NCI-H2196 treated with DMSO at 0.1 percent for 48 hours (cell line): Measurements from ENCODE around the gene VWA5A.
"Not testable (repeated sequence)": the region's sequence is repeated elsewhere in the genome, so short reads cannot be mapped to it uniquely, and the experiment has no call there.

Source experiments
- DNase-seq: peaks from one replicate; lab custom pipeline; 2025; ENCODE audit not compliant: unreplicated experiment; lab: John Stamatoyannopoulos, UW

VWA5A gene

DNA sequence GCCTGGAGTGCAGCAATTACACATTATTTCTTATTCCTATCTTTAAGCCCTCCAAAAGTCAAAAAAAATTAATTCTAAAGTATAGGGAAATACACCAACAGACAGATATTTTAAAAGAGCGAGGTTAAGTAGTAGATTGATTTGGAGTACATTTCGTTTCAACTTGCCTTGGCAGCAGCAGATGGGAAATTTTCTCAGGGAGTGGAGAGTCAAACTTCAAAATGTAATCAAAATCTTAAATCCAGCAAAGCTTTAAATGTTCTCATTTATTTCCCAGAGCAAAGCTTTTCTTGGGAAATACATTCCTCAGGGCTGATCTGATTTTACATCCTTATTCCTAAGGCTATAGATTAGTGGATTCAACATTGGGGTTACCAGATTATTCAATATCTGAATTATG, 21.9 kb upstream of the VWA5A start:
- DNase-seq, result no peak

GRCh38 chr11:124094731-124095130, 20.5 kb upstream of the VWA5A start:
- no peak for DNase-seq

GRCh38 chr11:124096364-124096763, 18.9 kb upstream of the VWA5A start:
- DNase-seq, result no peak

DNA sequence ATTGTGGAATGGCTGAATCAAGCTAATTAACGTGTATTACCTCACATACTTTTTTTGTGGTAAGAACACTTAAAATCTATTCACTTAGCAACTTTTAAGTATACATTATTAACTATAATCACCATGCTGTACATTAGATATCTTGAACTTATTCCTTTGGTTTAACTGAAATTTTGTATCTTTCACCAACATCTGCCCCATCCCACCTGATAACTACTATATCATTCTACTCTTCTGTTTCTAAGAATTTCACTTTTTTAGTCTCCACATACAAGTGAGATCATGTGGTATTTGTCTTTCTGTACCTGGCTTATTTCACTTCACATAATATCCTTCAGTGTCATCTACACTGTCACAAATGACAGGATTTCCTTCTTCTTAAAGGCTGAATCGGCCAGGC, 17.1 kb upstream of the VWA5A start:
- no peak for DNase-seq

GRCh38 chr11:124101737-124102136, 13.5 kb upstream of the VWA5A start:
- DNase-seq, result no peak

DNA sequence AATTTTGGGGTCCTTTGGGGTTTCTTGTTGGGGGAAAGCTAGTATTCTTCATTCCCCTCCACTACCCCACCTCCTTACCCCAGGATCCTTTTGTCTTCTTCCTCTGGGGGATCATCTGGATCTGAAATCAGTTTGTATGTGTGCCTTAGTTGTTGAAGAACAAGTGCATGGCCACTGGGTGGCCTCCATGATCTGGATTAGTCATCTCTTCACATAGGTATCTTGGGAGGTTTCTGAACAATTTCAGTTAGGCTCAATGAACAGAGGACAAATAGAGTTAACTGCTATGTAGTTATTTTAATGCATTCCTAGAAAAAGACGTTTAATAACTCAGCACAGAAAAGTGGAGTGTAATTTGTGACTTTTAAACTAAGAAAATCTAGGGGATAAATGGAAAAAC, 7.1 kb upstream of the VWA5A start:
- DNase-seq, result no peak

DNA sequence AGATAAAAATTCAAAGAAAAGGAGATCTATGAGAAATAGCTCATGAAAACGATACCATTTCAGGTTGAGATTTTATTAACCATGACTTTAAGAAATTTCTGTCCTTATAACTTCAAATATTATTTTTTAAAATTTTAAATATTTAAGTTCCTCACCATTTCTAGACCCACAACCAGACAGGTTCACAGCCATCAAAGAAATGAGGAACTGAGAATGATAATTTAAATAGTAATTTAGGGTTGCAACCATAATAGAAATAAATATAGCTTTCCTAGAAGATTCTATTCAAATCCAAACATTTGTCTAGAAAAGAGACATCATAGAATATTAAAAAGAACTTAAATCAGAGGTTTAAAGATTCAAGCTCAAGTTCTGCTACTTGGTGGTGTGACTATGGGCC, 5.9 kb upstream of the VWA5A start:
- DNase-seq, result no peak

GRCh38 chr11:124110201-124110600, 5.0 kb upstream of the VWA5A start:
- DNase-seq, result no peak

DNA sequence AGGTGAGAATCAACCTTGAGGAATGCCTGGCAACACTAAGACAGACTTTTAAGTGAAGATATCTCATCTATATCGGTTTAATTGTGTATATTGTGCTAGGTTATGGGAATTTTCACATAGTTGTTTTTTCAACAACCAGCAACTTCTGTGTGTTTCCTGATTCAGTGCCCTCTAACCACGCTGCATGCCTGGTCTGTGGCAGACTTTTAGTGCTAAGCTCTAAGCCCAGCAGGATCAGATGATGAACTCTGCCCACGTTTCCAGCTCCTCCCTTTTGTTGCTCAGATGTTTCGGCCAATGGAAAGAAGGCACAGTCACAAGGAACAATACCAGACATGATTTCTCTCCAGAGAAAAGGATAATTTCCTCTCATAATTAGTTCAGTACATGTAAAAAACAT, 1.4 kb upstream of the VWA5A start:
- DNase-seq, result no peak

DNA sequence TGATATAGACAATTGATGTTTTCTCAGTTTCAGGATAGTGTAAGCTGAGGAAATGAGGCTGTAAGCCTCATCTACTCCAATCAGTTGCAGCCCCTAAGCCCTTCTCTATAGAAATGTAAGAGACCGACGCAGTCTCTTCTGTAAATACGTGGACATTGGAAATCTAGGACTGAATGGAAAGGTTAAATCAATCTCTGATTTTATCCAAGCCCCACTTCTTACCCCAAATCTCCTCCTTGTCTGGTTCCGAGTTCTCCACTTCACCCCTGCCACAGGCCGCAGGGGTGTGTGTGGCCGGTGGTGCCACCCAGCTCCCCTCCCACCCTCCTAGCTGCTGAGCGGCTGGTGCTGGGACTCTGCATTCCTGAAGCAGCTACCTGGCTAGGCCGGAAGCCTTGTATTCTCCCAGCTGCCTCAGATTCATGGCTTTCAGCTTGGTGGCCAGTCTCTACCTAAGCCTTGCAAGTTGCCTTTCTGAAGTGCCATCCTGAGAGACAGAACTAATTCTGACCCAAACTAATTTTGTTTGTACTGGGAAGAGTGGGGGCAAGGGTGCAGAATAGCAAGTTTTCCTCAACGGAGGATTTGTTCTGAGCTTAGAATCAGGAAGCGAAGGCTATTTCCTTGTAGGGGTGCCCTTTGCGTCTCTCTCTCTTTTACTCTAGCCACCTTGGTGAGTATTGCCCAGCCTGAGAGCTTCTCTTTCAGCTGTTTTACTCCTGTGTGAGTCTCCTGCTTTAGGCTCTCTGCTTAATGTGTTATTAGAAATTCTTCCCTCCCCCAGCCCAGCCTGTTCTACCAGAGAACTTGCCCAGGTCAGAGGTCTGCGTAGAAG, 749 bp downstream of the VWA5A start:
- no peak for DNase-seq

- DNase-seq, result no peak
Measured at GRCh38 chr11:124119103-124119502, 3.9 kb downstream of the VWA5A start.

DNA sequence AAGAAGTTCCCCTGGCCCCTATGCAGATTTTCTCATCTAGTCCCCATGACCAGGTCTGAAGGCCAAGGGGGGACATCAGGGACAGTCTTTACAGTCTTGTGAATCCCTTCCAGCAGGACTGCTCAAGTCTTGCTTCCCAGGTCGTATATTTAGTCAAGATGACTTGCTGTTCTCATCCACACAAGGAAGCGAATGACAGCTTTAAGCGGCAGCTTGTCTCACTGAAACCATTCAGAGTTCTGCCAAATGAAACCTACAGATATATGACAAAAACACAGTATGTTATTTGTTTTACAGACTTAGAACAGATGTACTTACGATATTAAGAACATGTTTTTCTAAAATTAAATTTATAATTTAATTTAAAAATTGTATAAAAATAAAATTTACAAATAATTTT, 5.6 kb downstream of the VWA5A start:
- DNase-seq, result no peak

- no peak for DNase-seq
Measured at GRCh38 chr11:124122123-124122522, 6.9 kb downstream of the VWA5A start.

DNA sequence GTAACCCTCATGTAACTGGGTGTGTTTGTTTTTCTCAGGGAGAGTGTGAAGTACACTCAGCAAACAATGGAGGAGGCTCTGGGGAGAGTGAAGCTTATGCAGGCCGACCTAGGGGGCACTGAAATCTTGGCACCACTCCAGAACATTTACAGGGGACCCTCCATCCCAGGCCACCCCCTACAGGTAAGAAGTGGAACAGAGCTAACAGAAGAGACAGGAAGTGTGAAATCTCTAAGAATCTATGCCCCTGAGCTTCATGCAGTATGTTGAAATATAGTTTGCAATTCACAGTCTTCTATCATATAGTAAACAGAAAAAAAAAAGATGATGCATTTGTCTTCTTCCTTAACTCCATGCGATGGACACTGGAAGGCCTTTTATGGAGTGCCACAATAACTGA, 8.4 kb downstream of the VWA5A start:
- DNase-seq, result no peak

- not testable (repeated sequence) for DNase-seq
Measured at GRCh38 chr11:124127134-124127533, 11.9 kb downstream of the VWA5A start.

DNA sequence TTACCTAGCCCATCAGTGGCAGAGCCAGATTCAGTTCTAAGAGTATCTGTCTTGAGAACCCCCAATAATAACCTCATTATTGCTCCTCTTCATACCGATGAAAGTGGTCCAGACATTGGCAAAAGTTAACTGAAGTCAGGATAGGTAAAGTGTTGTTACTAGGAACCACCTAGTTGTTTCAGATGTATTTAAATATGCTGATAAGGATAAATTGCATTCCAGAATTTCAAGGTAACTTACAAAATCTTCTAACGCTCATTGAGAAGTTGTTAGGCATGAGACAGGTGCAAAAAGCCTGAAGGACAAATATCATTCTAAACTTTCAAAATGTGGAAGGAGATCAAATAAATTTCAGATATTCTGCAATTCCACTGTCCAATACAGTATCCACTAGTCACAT, 27.8 kb downstream of the VWA5A start:
- DNase-seq, result no peak

DNA sequence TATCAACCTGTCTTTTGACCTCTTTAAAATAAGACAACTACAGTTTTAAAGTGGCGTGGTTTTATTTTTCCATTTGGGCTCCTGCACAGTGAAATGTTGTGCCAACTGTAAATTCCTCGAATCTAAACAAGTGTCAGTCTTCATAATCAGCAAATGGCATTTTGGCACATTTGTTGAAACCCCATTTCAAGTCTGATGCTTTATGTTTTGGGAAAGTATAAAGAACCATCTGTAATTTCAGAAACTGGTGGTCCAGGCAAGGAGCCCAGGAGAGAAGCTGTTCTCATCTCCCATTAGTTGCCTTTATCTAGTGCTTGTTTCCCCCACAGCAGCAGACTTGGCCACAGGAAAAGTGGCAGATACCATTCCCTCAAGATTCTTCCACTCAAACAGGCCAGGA, 32.7 kb downstream of the VWA5A start:
- no peak for DNase-seq

DNA sequence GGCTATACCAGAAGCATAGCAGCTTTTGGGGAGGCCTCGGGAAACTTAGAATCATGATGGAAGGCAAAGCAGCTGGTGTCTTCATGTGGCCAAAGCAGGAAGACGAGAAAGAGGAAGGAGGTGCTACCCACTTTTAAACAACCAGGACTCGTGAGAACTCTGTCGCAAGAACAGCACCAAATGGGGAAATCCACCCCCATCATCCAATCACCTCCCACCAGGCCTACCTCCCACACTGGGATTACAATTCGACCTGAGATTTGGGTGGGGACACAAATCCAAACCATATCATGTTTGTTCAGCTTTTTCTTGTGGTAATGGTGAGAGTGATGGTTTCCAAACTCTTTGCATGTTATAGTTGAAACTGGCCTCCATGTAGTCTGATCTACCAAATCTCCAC, 35.4 kb downstream of the VWA5A start:
- no peak for DNase-seq

DNA sequence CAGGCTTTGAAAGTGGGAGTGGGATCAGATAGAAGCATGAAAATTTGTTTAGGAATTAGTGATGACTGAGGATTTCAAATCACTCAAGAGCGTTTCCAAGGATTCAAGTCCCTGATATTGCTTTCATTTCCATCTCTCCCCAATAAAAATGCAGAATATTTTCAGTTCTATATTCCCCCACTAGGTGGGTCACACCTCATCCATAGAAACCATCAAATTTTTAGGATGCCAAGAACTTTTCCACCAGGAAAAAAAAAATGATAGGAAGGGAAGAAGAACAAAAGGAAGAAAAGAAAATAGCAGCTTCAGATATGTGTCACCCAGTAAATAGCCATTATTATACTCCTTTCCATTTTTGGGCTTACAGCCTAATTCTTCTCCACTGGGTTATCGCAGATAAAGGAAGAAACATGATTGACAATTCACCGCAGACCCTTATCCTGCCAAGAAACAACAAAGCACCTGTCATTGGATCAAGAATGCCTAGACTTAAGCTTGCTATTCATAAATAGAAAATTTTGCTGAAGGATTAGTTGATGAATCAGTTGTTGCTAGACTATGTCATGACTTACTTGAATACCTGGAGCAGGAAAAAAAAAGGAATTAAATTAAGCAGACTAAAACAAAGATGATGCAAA, 37.6 kb downstream of the VWA5A start:
- DNase-seq, result no peak

DNA sequence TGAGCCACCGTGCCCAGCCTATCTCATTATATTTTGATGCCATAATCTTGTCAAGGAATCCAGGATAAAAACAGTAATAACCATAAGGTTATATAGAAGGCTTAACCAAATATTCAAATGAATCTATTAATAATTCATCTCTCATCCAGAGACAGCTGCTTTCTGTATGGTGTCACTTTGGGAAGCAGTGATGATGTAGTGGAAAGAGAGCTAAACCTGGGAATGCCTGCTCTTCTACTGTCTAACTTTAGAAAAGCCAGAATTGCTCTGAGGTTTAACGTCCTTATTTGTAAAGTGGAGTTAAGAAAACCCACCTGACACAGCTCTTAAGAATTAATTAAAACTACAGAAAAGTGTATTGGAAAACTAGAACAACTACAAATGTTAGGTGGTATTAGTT, 38.6 kb downstream of the VWA5A start:
- no peak for DNase-seq

- DNase-seq, result no peak
Measured at GRCh38 chr11:124159481-124159880, 44.2 kb downstream of the VWA5A start.

GRCh38 chr11:124160986-124161385, 45.7 kb downstream of the VWA5A start:
- DNase-seq, result no peak

DNA sequence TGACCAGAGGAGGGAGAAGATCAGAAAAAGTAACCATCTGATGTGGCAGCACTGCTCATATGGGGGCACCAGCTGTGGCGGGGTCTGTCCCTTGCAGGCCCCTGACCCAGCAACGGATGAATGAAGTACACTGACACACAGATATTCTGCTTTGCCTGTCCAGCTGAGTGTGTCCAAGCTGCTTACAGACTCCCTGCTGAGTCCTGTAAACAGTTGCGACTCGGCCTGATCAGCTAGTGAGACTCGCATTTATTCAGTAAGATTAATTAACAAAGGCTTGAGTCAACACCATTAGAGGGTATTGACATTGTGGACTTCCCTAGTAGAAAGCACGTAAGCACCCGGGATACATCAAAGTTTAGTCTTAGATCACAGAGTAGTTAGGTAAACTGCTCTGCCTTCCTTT, 52.6 kb downstream of the VWA5A start:
- DNase-seq, result no peak
